ENCODE measurements around the gene IFNA5.

Gene IFNA5

GRCh38 chr9:21289848-21290247, 15.3 kb downstream of the IFNA5 start:
- DNase-seq = no peak

DNA sequence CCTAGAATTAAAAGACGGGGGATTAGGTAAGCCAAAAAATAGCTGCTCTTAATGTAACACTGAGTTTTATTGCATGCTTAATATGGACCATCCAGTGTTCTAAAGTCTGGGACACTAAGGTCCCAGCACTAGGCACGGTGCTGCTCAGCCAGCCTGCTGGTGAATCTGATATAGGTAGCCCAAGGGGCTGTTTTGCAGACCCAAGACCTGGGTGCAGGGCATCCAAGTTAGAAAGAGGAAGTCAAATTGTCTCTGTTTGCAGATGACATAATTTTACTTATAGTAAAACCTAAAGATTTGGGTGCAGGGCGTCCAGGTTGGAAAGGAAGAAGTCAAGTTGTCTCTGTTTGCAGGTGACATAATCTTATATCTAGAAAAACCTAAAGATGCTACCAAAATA, 17.8 kb downstream of the IFNA5 start:
- DNase-seq = no peak

DNA sequence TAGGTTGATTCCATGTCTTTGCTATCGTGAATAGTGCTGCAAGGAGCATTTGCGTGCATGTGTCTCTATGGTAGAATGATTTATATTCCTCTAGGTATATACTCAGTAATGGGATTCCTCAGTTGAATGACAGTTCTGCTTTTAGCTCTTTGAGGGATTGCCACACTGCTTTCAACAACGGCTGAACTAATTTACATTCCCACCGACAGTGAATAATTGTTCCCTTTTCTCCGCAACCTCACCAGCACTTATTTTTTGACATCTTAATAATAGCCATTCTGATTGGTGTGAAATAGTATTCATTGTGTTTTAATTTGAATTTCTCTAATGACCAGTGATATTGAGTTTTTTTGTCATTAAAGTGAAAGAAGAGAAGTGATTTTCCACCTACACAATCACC, 18.5 kb downstream of the IFNA5 start:
- no peak for DNase-seq

DNA sequence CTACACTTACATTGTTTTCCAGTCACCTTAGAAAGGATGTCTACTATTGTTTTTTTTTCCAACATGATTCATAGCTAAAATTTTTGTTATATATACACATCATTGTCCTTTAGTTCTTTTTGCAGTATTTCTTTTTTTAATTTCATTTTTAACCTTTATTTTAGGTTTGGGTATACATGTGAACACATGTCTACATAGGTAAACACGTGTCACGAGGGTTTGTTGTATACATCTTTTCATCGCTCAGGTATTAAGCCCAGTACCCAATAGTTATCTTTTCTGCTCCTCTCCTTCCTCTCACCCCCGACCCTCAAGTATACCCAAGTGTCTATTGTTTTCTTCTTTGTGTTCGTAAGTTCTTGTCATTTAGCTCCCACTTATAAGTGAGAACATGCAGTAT, 19.0 kb downstream of the IFNA5 start:
- no peak for DNase-seq

DNA sequence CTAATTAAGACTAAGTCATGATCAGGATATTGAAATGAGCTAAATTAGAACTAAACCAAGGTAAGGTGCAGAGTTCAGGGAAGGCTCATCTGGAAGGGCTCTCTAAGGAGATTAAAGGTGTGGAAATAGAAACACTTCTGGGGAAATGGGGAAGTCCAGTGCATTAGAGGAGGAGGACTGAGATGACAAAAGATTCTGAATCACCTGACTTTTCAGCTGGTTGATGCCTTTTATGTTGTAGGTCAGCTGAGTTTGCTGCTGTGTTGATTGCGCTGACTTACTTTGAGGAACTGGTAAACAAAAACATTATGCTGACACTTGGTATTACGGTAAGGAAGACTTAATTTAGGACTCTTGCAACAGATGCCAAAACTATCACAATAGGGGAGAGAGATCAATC, 23.8 kb downstream of the IFNA5 start:
- DNase-seq = no peak

GRCh38 chr9:21268347-21268657, 36.8 kb downstream of the IFNA5 start:
- no peak for DNase-seq

GRCh38 chr9:21267485-21268346, 37.4 kb downstream of the IFNA5 start:
- no peak for DNase-seq

GRCh38 chr9:21266733-21267484, 38.2 kb downstream of the IFNA5 start:
- DNase-seq = no peak

- no peak for DNase-seq
These were observed 39.5 kb downstream of the IFNA5 start for GRCh38 chr9:21265421-21266189.

DNA sequence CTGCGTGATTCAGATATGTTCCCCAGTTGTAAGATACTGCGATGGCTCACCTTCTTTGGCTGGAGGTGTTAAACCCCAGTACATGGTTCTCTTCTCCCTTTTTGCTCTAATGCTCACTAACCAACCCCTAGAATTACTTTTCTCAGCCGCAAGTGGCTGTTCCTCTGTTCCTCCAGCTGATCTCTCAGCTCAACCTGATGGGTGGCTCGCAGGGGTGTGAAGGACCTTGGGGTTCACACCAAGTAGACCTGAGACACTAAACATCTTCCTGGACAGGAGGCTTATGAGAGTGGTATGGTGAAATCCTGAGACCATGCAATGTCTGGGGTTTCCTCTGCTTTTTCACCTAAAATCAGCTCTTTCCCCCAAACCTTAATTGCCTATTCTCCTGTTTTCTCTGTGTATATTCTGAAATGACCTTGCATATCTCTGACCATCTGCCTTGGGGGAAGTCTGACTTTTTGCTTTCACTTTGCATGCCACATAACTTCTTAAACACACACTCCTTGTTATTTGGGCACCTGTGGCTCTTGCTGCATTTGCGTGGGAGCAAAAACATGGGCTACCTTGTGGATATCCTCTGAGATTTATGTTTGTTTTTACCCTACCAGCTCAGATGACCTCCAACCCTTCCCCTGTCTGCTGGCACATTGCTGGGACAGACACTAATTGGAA, 49.4 kb downstream of the IFNA5 start:
- DNase-seq = no peak

All from CD4-positive, alpha-beta T cell treated with Interleukin-10 for 1 hour (primary cell).